SJSA1 (cell line): ENCODE results near the gene CSAG1. TPM values are rescaled to one million over a fixed set of nuclear protein-coding genes. Genes with fewer than 3 reads are reported as not detected.
"Not testable (repeated sequence)": the region's sequence is repeated elsewhere in the genome, so short reads cannot be mapped to it uniquely, and the experiment has no call there.

Experiments
- DNase-seq, 2 experiments: peaks; one replicate each; pipeline ENCODE4 v3.0.0-alpha.2; 2015 to 2020; ENCODE audit warnings: low spot score in 2 of 2, low read depth in 1 of 2
- H3K27ac ChIP-seq: fragments of 250-450 bp; sonication (Bioruptor Pico); 2 replicates; pipeline ENCODE4 v1.5.1; 2020; ENCODE audit warnings: mild to moderate bottlenecking, moderate library complexity
- H3K27me3 ChIP-seq: fragments of 250-450 bp; sonication (Bioruptor Pico); replicated peaks from 2 replicates; pipeline ENCODE4 v1.5.1; 2020; ENCODE audit warnings: mild to moderate bottlenecking, moderate library complexity
- H3K36me3 ChIP-seq: fragments of 250-450 bp; sonication (Bioruptor Pico); 2 replicates; pipeline ENCODE4 v1.5.1; 2020; ENCODE audit warnings: mild to moderate bottlenecking
- H3K4me1 ChIP-seq: fragments of 250-450 bp; sonication (Bioruptor Pico); replicated peaks from 2 replicates; pipeline ENCODE4 v1.6.1; 2021; ENCODE audit warnings: mild to moderate bottlenecking
- H3K4me3 ChIP-seq: fragments of 250-450 bp; sonication (Bioruptor Pico); 2 replicates; pipeline ENCODE4 v1.5.1; 2020; ENCODE audit warnings: mild to moderate bottlenecking
- H3K9me3 ChIP-seq: fragments of 250-450 bp; sonication (Bioruptor Pico); replicated peaks from 2 replicates; pipeline ENCODE4 v1.5.1; 2020; ENCODE audit warnings: mild to moderate bottlenecking
- total RNA-seq: library from RNA; depleted of rRNA; stranded (reverse); fragments of >200 nt; shearing (Covaris generic); gene quantifications from 2 replicates; pipeline ENCODE4 v1.2.3, GENCODE V29; 2014; rRNA removed

CSAG1 gene
- not detected in 2 replicates for total RNA-seq

- DNase-seq: no peak
- Histone ChIP-seq H3K36me3 (no peaks in the 10 kb centered on the region), H3K27me3 (no peaks in the 10 kb centered on the region), H3K4me1 (no peaks in the 10 kb centered on the region), H3K9me3 (no peaks in the 10 kb centered on the region), H3K27ac (no peak within 1 kb of the TSS), H3K4me3 (no peak within 1 kb of the TSS)
These were observed at the start of gene CSAG1, which contains the start of gene MAGEA12 for GRCh38 chrX:152733261-152733975. TSS of gene CSAG1 (minus strand) at chrX:152733721. CDS start at chrX:152732460, 1,261 bp downstream. TSS of gene MAGEA12 (plus strand) at chrX:152733757. CDS start at chrX:152736162, 2,405 bp downstream.

GRCh38 chrX:152769549-152770289 is 36.2 kb upstream of the CSAG1 start, which contains the start of gene MAGEA6:
TSS of gene MAGEA6 (minus strand) at chrX:152769689. CDS start at chrX:152767650, 2,039 bp downstream.
- H3K27ac ChIP-seq, H3K4me3 ChIP-seq, H3K27me3 ChIP-seq, H3K4me1 ChIP-seq, H3K9me3 ChIP-seq, DNase-seq, H3K36me3 ChIP-seq: not testable (repeated sequence)

- H3K9me3 ChIP-seq, H3K27ac ChIP-seq, H3K27me3 ChIP-seq, H3K36me3 ChIP-seq, H3K4me3 ChIP-seq, DNase-seq, H3K4me1 ChIP-seq: not testable (repeated sequence)
These were observed 33.0 kb upstream of the CSAG1 start for GRCh38 chrX:152766562-152766961.

- not testable (repeated sequence) for H3K4me3 ChIP-seq, DNase-seq, H3K27ac ChIP-seq, H3K9me3 ChIP-seq, H3K27me3 ChIP-seq, H3K36me3 ChIP-seq, H3K4me1 ChIP-seq
These were observed 28.1 kb upstream of the CSAG1 start for GRCh38 chrX:152761582-152761981.

- not testable (repeated sequence) for DNase-seq, H3K9me3 ChIP-seq, H3K4me1 ChIP-seq, H3K36me3 ChIP-seq, H3K27ac ChIP-seq, H3K4me3 ChIP-seq, H3K27me3 ChIP-seq
These were observed 26.0 kb upstream of the CSAG1 start for GRCh38 chrX:152759544-152759943.

GRCh38 chrX:152758918-152759317 is 25.4 kb upstream of the CSAG1 start, which contains the start of gene CSAG3:
TSS of gene CSAG3 (plus strand) at chrX:152759218.
- H3K27ac ChIP-seq: not testable (repeated sequence)

GRCh38 chrX:152754871-152755270 is 21.4 kb upstream of the CSAG1 start:
- not testable (repeated sequence) for DNase-seq, H3K4me3 ChIP-seq, H3K27me3 ChIP-seq, H3K9me3 ChIP-seq, H3K4me1 ChIP-seq, H3K36me3 ChIP-seq, H3K27ac ChIP-seq

More at GRCh38 chrX:152758918-152759317, 25.4 kb upstream of the CSAG1 start, which contains the start of gene CSAG3:
- not testable (repeated sequence) for DNase-seq, H3K36me3 ChIP-seq, H3K4me1 ChIP-seq, H3K4me3 ChIP-seq, H3K27me3 ChIP-seq, H3K9me3 ChIP-seq

- not testable (repeated sequence) for DNase-seq, H3K4me3 ChIP-seq, H3K36me3 ChIP-seq
These were observed 20.4 kb upstream of the CSAG1 start, which contains the start of gene MAGEA2 for GRCh38 chrX:152753686-152754650. TSS of gene MAGEA2 (minus strand) at chrX:152753842. CDS start at chrX:152751363, 2,479 bp downstream.

GRCh38 chrX:152738560-152738959 is 5.0 kb upstream of the CSAG1 start:
- H3K4me1 ChIP-seq: no peaks in the 10 kb centered on the region
- no peaks in the 10 kb centered on the region for H3K9me3 ChIP-seq
- H3K27me3 ChIP-seq: no peaks in the 10 kb centered on the region
- no peak overlapping the region for H3K27ac ChIP-seq
- no peak for DNase-seq
- H3K36me3 ChIP-seq: no peaks in the 10 kb centered on the region
- H3K4me3 ChIP-seq: no peak overlapping the region

More at GRCh38 chrX:152753686-152754650, 20.4 kb upstream of the CSAG1 start, which contains the start of gene MAGEA2:
- H3K4me1 ChIP-seq, H3K27ac ChIP-seq, H3K27me3 ChIP-seq, H3K9me3 ChIP-seq: not testable (repeated sequence)

GRCh38 chrX:152736528-152736927 is 3.0 kb upstream of the CSAG1 start:
- H3K27me3 ChIP-seq, H3K4me3 ChIP-seq, H3K27ac ChIP-seq, H3K36me3 ChIP-seq, DNase-seq, H3K4me1 ChIP-seq, H3K9me3 ChIP-seq: not testable (repeated sequence)

GRCh38 chrX:152735860-152736511 is 2.5 kb upstream of the CSAG1 start:
- Histone ChIP-seq H3K27ac (no peak overlapping the region), H3K36me3 (no peaks in the 10 kb centered on the region), H3K27me3 (no peaks in the 10 kb centered on the region), H3K4me3 (no peak overlapping the region), H3K9me3 (no peaks in the 10 kb centered on the region), H3K4me1 (no peaks in the 10 kb centered on the region)
- no peak for DNase-seq

GRCh38 chrX:152735101-152735500 is 1.6 kb upstream of the CSAG1 start:
- Histone ChIP-seq H3K36me3 (no peaks in the 10 kb centered on the region), H3K27me3 (no peaks in the 10 kb centered on the region), H3K27ac (no peak overlapping the region), H3K4me1 (no peaks in the 10 kb centered on the region), H3K4me3 (no peak overlapping the region), H3K9me3 (no peaks in the 10 kb centered on the region)
- DNase-seq: no peak
